HG03520 (cell line): ENCODE measurements around the gene ST3GAL4.
A peak's percentile ranks its signal among the peaks of the same experiment; 100 is the strongest.

Source experiments
- ATAC-seq: cut with Tn5 transposase; IDR thresholded peaks from one replicate; pipeline ENCODE4 v1.9.1; 2021; ENCODE audit warnings: mild to moderate bottlenecking, moderate library complexity; ENCODE audit not compliant: unreplicated experiment

The ST3GAL4 gene

GRCh38 chr11:126440276-126440675 lies 84.8 kb downstream of the ST3GAL4 start:
- ATAC-seq = no peak

- ATAC-seq = peak; percentile 76
Measured at GRCh38 chr11:126440792-126441514, 85.5 kb downstream of the ST3GAL4 start.

GRCh38 chr11:126443120-126443519 lies 87.6 kb downstream of the ST3GAL4 start:
- ATAC-seq = no peak

GRCh38 chr11:126444072-126444471 lies 88.6 kb downstream of the ST3GAL4 start:
- no peak for ATAC-seq

- no peak for ATAC-seq
Measured at GRCh38 chr11:126446581-126446980, 91.1 kb downstream of the ST3GAL4 start.

- no peak for ATAC-seq
Measured at GRCh38 chr11:126450198-126450597, 94.7 kb downstream of the ST3GAL4 start.

GRCh38 chr11:126450806-126451205 lies 95.3 kb downstream of the ST3GAL4 start:
- no peak for ATAC-seq

- ATAC-seq = no peak
Measured at GRCh38 chr11:126451211-126451802, 95.8 kb downstream of the ST3GAL4 start.

GRCh38 chr11:126452241-126453101 lies 97.0 kb downstream of the ST3GAL4 start:
- no peak for ATAC-seq

GRCh38 chr11:126456089-126456488 lies 100.6 kb downstream of the ST3GAL4 start:
- ATAC-seq = no peak

- no peak for ATAC-seq
Measured at GRCh38 chr11:126456783-126457542, 101.5 kb downstream of the ST3GAL4 start.

- no peak for ATAC-seq
Measured at GRCh38 chr11:126457817-126458216, 102.3 kb downstream of the ST3GAL4 start.

- ATAC-seq = no peak
Measured at GRCh38 chr11:126459691-126460281, 104.3 kb downstream of the ST3GAL4 start.

- ATAC-seq = no peak
Measured at GRCh38 chr11:126460417-126461095, 105.1 kb downstream of the ST3GAL4 start.

- ATAC-seq = no peak
Measured at GRCh38 chr11:126461096-126461440, 105.6 kb downstream of the ST3GAL4 start.

GRCh38 chr11:126461996-126462395 lies 106.5 kb downstream of the ST3GAL4 start:
- no peak for ATAC-seq

- no peak for ATAC-seq
Measured at GRCh38 chr11:126462422-126462821, 106.9 kb downstream of the ST3GAL4 start.
